Small intestine (tissue), 7 donors: ENCODE data around the gene STAP2. TPM values are rescaled to one million over a fixed set of nuclear protein-coding genes. Genes with fewer than 3 reads are reported as not detected.

Experiments used
- DNase-seq, 2 donors: peaks; one replicate each; pipeline versions ENCODE4 v3.0.0 to v3.0.0-alpha.2; 2013
- FAIRE-seq: peaks from 2 replicates; lab custom pipeline; 2012; peaks lifted over from hg19 to GRCh38; lab: Jason Lieb, UNC
- H3K27ac ChIP-seq, 3 donors: one replicate each; pipeline ENCODE4 v1.5.1; 2013; ENCODE audit warnings: low read length in 2 of 3, mild to moderate bottlenecking in 2 of 3, control low read depth in 1 of 3, inconsistent platforms in 1 of 3, low read depth in 1 of 3, moderate library complexity in 1 of 3
- H3K27me3 ChIP-seq, 3 donors: one replicate each; pipeline ENCODE4 v1.6.1; 2013; ENCODE audit warnings: low read length in 3 of 3, inconsistent platforms in 1 of 3; ENCODE audit not compliant: control insufficient read depth in 3 of 3, insufficient read depth in 3 of 3
- H3K36me3 ChIP-seq, 3 donors: one replicate each; pipeline ENCODE4 v1.6.1; 2013; ENCODE audit warnings: low read length in 3 of 3, inconsistent platforms in 1 of 3, low read depth in 1 of 3, mild to moderate bottlenecking in 1 of 3, moderate library complexity in 1 of 3; ENCODE audit not compliant: control insufficient read depth in 3 of 3, insufficient read depth in 2 of 3
- H3K4me1 ChIP-seq, 3 donors: one replicate each; pipeline ENCODE4 v1.6.1; 2013; ENCODE audit warnings: low read length in 2 of 3, inconsistent platforms in 1 of 3, low read depth in 1 of 3, mild to moderate bottlenecking in 1 of 3, moderate library complexity in 1 of 3; ENCODE audit not compliant: control insufficient read depth in 3 of 3, insufficient read depth in 2 of 3
- H3K4me3 ChIP-seq, 3 donors: one replicate each; pipeline ENCODE4 v1.5.1; 2013; ENCODE audit warnings: low read length in 3 of 3, control low read depth in 1 of 3, inconsistent platforms in 1 of 3, low read depth in 1 of 3, mild to moderate bottlenecking in 1 of 3, moderate library complexity in 1 of 3
- H3K9me3 ChIP-seq, 2 donors: one replicate each; pipeline ENCODE4 v1.6.1; 2013; ENCODE audit warnings: low read depth in 1 of 2, low read length in 1 of 2; ENCODE audit not compliant: control insufficient read depth in 2 of 2, insufficient read depth in 1 of 2
- WGBS, 3 donors: extraction: QIAGEN DNeasy Blood & Tissue Kit; methylation state at CpG; one replicate each; pipeline ENCODE4 v1.1.7; 2013; 5-methylcytosine and 5-hydroxymethylcytosine counted together
- polyA plus RNA-seq, 4 donors: library from polyadenylated mRNA; stranded (reverse) in 3 of 4; unstranded in 1 of 4; fragments of 200-250 nt in 3 of 4; fragments of 120-200 nt in 1 of 4; gene quantifications; one replicate each; pipeline versions ENCODE4 v1.2.1 to v1.2.3, GENCODE V29; 2013
- donor health status: healthy with polysubstance abuse.
- donor health status: control.
- donor health status: control.
- donor health status: Bipolar disorder and iron deficiency.
- donor health status: healthy.

Gene STAP2
- polyA plus RNA-seq, 4 donors: 75.5 to 261 (median 140) TPM

DNA sequence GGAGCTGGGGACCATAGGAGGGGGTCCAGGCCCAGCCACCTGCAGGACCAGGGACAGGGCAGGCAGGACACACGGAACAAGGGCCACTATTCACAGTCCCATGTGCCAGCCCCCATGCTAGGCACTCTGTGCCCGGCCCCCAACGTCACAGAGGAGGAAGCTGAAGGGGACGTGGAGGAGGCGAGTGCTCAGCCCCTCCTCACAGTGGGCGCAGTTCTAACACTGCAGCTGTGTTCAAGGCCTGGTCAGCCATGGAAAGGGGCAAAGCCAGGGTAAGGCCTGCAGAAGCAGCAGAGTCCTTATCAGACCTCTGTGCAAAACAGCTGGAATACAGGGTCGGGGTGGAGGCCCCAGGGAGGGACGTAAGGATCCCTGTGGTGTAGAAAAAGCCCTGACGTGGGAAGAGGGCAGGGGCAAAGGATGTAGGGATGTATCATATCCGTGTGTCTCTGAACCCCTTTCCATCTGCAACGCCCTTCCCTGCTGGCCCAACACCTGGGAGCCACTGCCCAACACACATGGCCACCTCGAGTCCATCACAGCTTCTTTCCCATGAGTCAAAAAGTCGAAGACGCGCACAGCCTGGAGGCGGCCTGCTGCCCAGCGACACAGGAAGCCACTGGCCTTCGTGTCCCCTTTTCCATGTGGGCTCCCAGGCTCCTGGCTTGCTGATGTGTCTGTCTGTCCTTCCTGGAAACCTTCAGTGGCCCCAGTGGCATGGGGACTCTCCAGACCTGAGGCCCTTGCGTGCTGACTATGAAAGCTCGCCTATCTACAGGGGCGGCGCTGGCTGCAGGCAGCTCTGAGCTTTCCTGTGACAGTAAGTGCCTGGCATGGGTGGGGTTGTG is 33.8 kb upstream of the STAP2 start:
- Histone ChIP-seq H3K27me3 (no peaks in the 10 kb centered on the region), H3K9me3 (no peaks in the 10 kb centered on the region), H3K4me1 (peaks cover 10 to 95% (median 19%) of the 10 kb centered on the region in 3 donors), H3K27ac (peak overlapping the region in 1 of 3 donors; percentile 87), H3K4me3 (no peak overlapping the region), H3K36me3 (peaks cover 0 to 76% (median 0%) of the 10 kb centered on the region in 3 donors)
- FAIRE-seq: no peak
- no peak for DNase-seq
- WGBS, 3 donors: 89 to 92% (median 90%) methylated on average over 22 of the region's 22 CpGs

- H3K27ac ChIP-seq: no peak overlapping the region
- FAIRE-seq: no peak
- no peaks in the 10 kb centered on the region for H3K27me3 ChIP-seq
- H3K36me3 ChIP-seq: peaks cover 0 to 76% (median 0%) of the 10 kb centered on the region in 3 donors
- no peaks in the 10 kb centered on the region for H3K9me3 ChIP-seq
- 92 to 94% (median 92%) methylated on average over 30 to 31 of the region's 31 CpGs for WGBS, 3 donors
- no peak for DNase-seq
- H3K4me3 ChIP-seq: no peak overlapping the region
- peaks cover 10 to 87% (median 18%) of the 10 kb centered on the region in 3 donors for H3K4me1 ChIP-seq
These were observed 32.9 kb upstream of the STAP2 start for GRCh38 chr19:4371247-4372164.

- Histone ChIP-seq H3K9me3 (no peaks in the 10 kb centered on the region), H3K27me3 (no peaks in the 10 kb centered on the region), H3K27ac (peak overlapping the region; percentile 65 to 82 (median 82)), H3K4me1 (peaks cover 8 to 78% (median 10%) of the 10 kb centered on the region in 3 donors), H3K36me3 (peaks cover 0 to 81% (median 3%) of the 10 kb centered on the region in 3 donors), H3K4me3 (no peak overlapping the region)
- DNase-seq (no peak), FAIRE-seq (no peak)
- WGBS, 3 donors: 87 to 88% (median 88%) methylated on average over 15 of the region's 15 CpGs
These were observed 31.9 kb upstream of the STAP2 start for GRCh38 chr19:4370418-4371041.

DNA sequence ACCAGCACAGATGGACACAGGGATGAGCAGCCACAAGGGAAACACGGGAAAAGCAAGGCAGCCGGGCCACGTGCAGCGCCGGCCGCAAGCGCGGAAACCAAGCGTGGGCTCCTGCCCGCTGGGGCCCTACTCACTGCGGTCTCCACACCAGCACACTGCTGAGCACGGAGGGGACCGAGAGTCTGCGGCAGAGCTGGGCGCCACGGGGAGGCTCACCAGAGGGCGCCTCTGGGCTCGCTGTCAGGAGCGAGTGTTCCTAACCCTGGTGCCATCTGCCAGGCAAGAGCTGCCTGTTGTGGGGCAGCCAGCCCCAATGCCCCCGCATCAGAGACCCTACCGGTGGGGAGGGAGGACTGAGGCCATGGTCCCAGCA is 31.2 kb upstream of the STAP2 start:
- Histone ChIP-seq H3K4me1 (peaks cover 4 to 71% (median 10%) of the 10 kb centered on the region in 3 donors), H3K4me3 (peak overlapping the region in 1 of 3 donors; percentile 38), H3K27me3 (no peaks in the 10 kb centered on the region), H3K9me3 (no peaks in the 10 kb centered on the region), H3K27ac (peak overlapping the region; percentile 65 to 82 (median 82)), H3K36me3 (peaks cover 0 to 88% (median 3%) of the 10 kb centered on the region in 3 donors)
- no peak for FAIRE-seq
- peak; percentile 69 to 71 for DNase-seq
- 6 to 24% (median 15%) methylated on average over 21 of the region's 21 CpGs for WGBS, 3 donors

DNA sequence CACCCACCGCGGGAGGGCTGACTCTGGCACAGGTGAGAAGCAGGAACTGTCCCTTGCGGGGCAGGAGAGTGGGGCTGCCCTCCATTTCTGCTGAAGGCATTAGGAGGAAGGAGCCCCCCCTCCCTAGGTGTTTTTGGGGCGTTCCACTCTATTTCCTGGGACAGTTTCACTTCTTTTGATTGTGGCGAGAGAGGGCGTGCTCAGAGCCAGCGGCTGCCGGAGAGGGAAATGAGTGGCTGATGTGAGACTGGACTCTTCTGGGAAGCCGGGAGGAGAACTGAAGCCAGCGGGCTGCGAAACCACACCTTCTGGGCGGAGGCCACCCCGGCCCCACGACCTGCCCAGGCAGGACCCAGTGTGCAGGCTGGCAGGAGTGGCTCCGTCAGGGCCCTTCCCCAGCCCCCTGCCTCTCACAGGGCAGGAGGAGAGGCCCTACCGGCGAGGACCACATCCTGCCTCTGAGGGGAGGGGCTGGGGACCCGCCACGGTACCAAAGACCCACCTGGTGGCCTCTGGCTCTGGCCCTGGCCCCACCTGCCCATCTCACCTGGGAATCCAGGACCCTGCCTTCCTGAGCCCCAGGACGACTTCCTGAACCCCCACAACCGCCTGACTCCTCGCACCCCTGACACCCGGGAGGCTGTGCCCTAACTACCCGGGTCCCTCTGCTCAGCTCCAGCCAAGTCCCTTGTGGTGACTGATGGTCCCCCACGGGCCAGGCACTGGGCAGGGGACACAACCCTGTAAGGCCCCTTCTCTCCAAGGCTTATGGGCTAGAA is 30.7 kb upstream of the STAP2 start:
- Histone ChIP-seq H3K9me3 (no peaks in the 10 kb centered on the region), H3K36me3 (peaks cover 0 to 90% (median 3%) of the 10 kb centered on the region in 3 donors), H3K27me3 (no peaks in the 10 kb centered on the region), H3K27ac (peak overlapping the region; percentile 65 to 82 (median 82)), H3K4me1 (peaks cover 4 to 65% (median 10%) of the 10 kb centered on the region in 3 donors), H3K4me3 (peak overlapping the region in 2 of 3 donors; percentile 17 to 38)
- WGBS, 3 donors: 10 to 26% (median 11%) methylated on average over 22 to 25 of the region's 25 CpGs
- FAIRE-seq (no peak), DNase-seq (peak; percentile 78 to 83)

GRCh38 chr19:4368128-4368820 is 29.6 kb upstream of the STAP2 start:
- Histone ChIP-seq H3K27me3 (no peaks in the 10 kb centered on the region), H3K4me1 (peaks cover 4 to 55% (median 5%) of the 10 kb centered on the region in 3 donors), H3K9me3 (no peaks in the 10 kb centered on the region), H3K27ac (peak overlapping the region in 1 of 3 donors; percentile 7), H3K36me3 (peaks cover 6 to 90% (median 9%) of the 10 kb centered on the region in 3 donors), H3K4me3 (no peak overlapping the region)
- no peak for FAIRE-seq
- 59 to 71% (median 67%) methylated on average over 19 of the region's 19 CpGs for WGBS, 3 donors
- no peak for DNase-seq

- Histone ChIP-seq H3K4me1 (peaks cover 4 to 50% (median 5%) of the 10 kb centered on the region in 3 donors), H3K9me3 (no peaks in the 10 kb centered on the region), H3K4me3 (no peak overlapping the region), H3K27me3 (no peaks in the 10 kb centered on the region), H3K27ac (peak overlapping the region in 1 of 3 donors; percentile 7), H3K36me3 (peaks cover 10 to 90% (median 11%) of the 10 kb centered on the region in 3 donors)
- DNase-seq: no peak
- FAIRE-seq: no peak
- 86 to 95% (median 92%) methylated on average over 13 of the region's 13 CpGs for WGBS, 3 donors
These were observed 29.1 kb upstream of the STAP2 start for GRCh38 chr19:4367781-4368127.
